ENCODE data around the gene OBSCN.

The OBSCN gene

GRCh38 chr1:228306275-228307217 is 98.7 kb downstream of the OBSCN start:
- Histone ChIP-seq H3K4me3 (ENCODE audit: extremely low read depth, insufficient read depth, low read length, poor library complexity, severe bottlenecking) (no peak overlapping the region), H3K27ac (ENCODE audit: low read depth, low read length, severe bottlenecking) (no peak overlapping the region), H3K9me3 (ENCODE audit: control insufficient read depth, low read length) (peaks cover 15% of the 10 kb centered on the region), H3K36me3 (ENCODE audit: control insufficient read depth, insufficient read depth, low read length) (peaks cover 18% of the 10 kb centered on the region), H3K4me1 (ENCODE audit: control insufficient read depth, insufficient read depth, low read length, poor library complexity, severe bottlenecking) (no peaks in the 10 kb centered on the region)
- WGBS, 2 experiments (ENCODE audit: insufficient coverage in 2 of 2): 91 to 95% methylated on average over 29 to 35 of the region's 35 CpGs

GRCh38 chr1:228307218-228308023 is 99.6 kb downstream of the OBSCN start:
- Histone ChIP-seq H3K4me3 (ENCODE audit: extremely low read depth, insufficient read depth, low read length, poor library complexity, severe bottlenecking) (no peak overlapping the region), H3K4me1 (ENCODE audit: control insufficient read depth, insufficient read depth, low read length, poor library complexity, severe bottlenecking) (no peaks in the 10 kb centered on the region), H3K9me3 (ENCODE audit: control insufficient read depth, low read length) (peaks cover 12% of the 10 kb centered on the region), H3K36me3 (ENCODE audit: control insufficient read depth, insufficient read depth, low read length) (peaks cover 12% of the 10 kb centered on the region), H3K27ac (ENCODE audit: low read depth, low read length, severe bottlenecking) (no peak overlapping the region)
- 89 to 93% methylated on average over 20 of the region's 22 CpGs for WGBS, 2 experiments (ENCODE audit: insufficient coverage in 2 of 2)

GRCh38 chr1:228308085-228308601 is 100.3 kb downstream of the OBSCN start:
- Histone ChIP-seq H3K4me3 (ENCODE audit: extremely low read depth, insufficient read depth, low read length, poor library complexity, severe bottlenecking) (no peak overlapping the region), H3K9me3 (ENCODE audit: control insufficient read depth, low read length) (peaks cover 5% of the 10 kb centered on the region), H3K36me3 (ENCODE audit: control insufficient read depth, insufficient read depth, low read length) (peaks cover 5% of the 10 kb centered on the region), H3K4me1 (ENCODE audit: control insufficient read depth, insufficient read depth, low read length, poor library complexity, severe bottlenecking) (no peaks in the 10 kb centered on the region), H3K27ac (ENCODE audit: low read depth, low read length, severe bottlenecking) (no peak overlapping the region)
- 92 to 97% methylated on average over 14 to 16 of the region's 18 CpGs for WGBS, 2 experiments (ENCODE audit: insufficient coverage in 2 of 2)

GRCh38 chr1:228308628-228309325 is 100.9 kb downstream of the OBSCN start:
- no peaks in the 10 kb centered on the region for H3K4me1 ChIP-seq (ENCODE audit: control insufficient read depth, insufficient read depth, low read length, poor library complexity, severe bottlenecking)
- peaks cover 5% of the 10 kb centered on the region for H3K9me3 ChIP-seq (ENCODE audit: control insufficient read depth, low read length)
- H3K36me3 ChIP-seq (ENCODE audit: control insufficient read depth, insufficient read depth, low read length): peaks cover 1% of the 10 kb centered on the region
- H3K27ac ChIP-seq (ENCODE audit: low read depth, low read length, severe bottlenecking): no peak overlapping the region
- WGBS, 2 experiments (ENCODE audit: insufficient coverage in 2 of 2): 82 to 87% methylated on average over 7 to 8 of the region's 8 CpGs
- H3K4me3 ChIP-seq (ENCODE audit: extremely low read depth, insufficient read depth, low read length, poor library complexity, severe bottlenecking): no peak overlapping the region

- Histone ChIP-seq H3K27ac (ENCODE audit: low read depth, low read length, severe bottlenecking) (no peak overlapping the region), H3K9me3 (ENCODE audit: control insufficient read depth, low read length) (peaks cover 5% of the 10 kb centered on the region), H3K36me3 (ENCODE audit: control insufficient read depth, insufficient read depth, low read length) (no peaks in the 10 kb centered on the region), H3K4me1 (ENCODE audit: control insufficient read depth, insufficient read depth, low read length, poor library complexity, severe bottlenecking) (no peaks in the 10 kb centered on the region), H3K4me3 (ENCODE audit: extremely low read depth, insufficient read depth, low read length, poor library complexity, severe bottlenecking) (no peak overlapping the region)
- 86 to 93% methylated on average over 6 to 7 of the region's 8 CpGs for WGBS, 2 experiments (ENCODE audit: insufficient coverage in 2 of 2)
Measured at GRCh38 chr1:228309326-228310067, 101.7 kb downstream of the OBSCN start.

- Histone ChIP-seq H3K36me3 (ENCODE audit: control insufficient read depth, insufficient read depth, low read length) (no peaks in the 10 kb centered on the region), H3K4me3 (ENCODE audit: extremely low read depth, insufficient read depth, low read length, poor library complexity, severe bottlenecking) (no peak overlapping the region), H3K27ac (ENCODE audit: low read depth, low read length, severe bottlenecking) (no peak overlapping the region), H3K9me3 (ENCODE audit: control insufficient read depth, low read length) (peaks cover 5% of the 10 kb centered on the region), H3K4me1 (ENCODE audit: control insufficient read depth, insufficient read depth, low read length, poor library complexity, severe bottlenecking) (no peaks in the 10 kb centered on the region)
- 91 to 95% methylated on average over 3 of the region's 3 CpGs for WGBS, 2 experiments (ENCODE audit: insufficient coverage in 2 of 2)
Measured at GRCh38 chr1:228310162-228310792, 102.4 kb downstream of the OBSCN start.

GRCh38 chr1:228311091-228311490 is 103.2 kb downstream of the OBSCN start:
- Histone ChIP-seq H3K4me1 (ENCODE audit: control insufficient read depth, insufficient read depth, low read length, poor library complexity, severe bottlenecking) (no peaks in the 10 kb centered on the region), H3K36me3 (ENCODE audit: control insufficient read depth, insufficient read depth, low read length) (no peaks in the 10 kb centered on the region)
- WGBS, 2 experiments (ENCODE audit: insufficient coverage in 2 of 2): 81 to 96% methylated on average over 3 of the region's 3 CpGs

GRCh38 chr1:228312136-228312764 is 104.4 kb downstream of the OBSCN start:
- no peaks in the 10 kb centered on the region for H3K36me3 ChIP-seq (ENCODE audit: control insufficient read depth, insufficient read depth, low read length)
- no peak overlapping the region for H3K4me3 ChIP-seq (ENCODE audit: extremely low read depth, insufficient read depth, low read length, poor library complexity, severe bottlenecking)
- WGBS, 2 experiments (ENCODE audit: insufficient coverage in 2 of 2): 90 to 100% methylated on average over 1 to 5 of the region's 6 CpGs
- H3K27ac ChIP-seq (ENCODE audit: low read depth, low read length, severe bottlenecking): no peak overlapping the region
- no peaks in the 10 kb centered on the region for H3K4me1 ChIP-seq (ENCODE audit: control insufficient read depth, insufficient read depth, low read length, poor library complexity, severe bottlenecking)
- peaks cover 5% of the 10 kb centered on the region for H3K9me3 ChIP-seq (ENCODE audit: control insufficient read depth, low read length)

More at GRCh38 chr1:228311091-228311490, 103.2 kb downstream of the OBSCN start:
- Histone ChIP-seq H3K4me3 (ENCODE audit: extremely low read depth, insufficient read depth, low read length, poor library complexity, severe bottlenecking) (no peak overlapping the region), H3K9me3 (ENCODE audit: control insufficient read depth, low read length) (peaks cover 5% of the 10 kb centered on the region), H3K27ac (ENCODE audit: low read depth, low read length, severe bottlenecking) (no peak overlapping the region)

GRCh38 chr1:228313536-228314277 is 105.9 kb downstream of the OBSCN start:
- no peaks in the 10 kb centered on the region for H3K36me3 ChIP-seq (ENCODE audit: control insufficient read depth, insufficient read depth, low read length)
- no peaks in the 10 kb centered on the region for H3K4me1 ChIP-seq (ENCODE audit: control insufficient read depth, insufficient read depth, low read length, poor library complexity, severe bottlenecking)
- no peak overlapping the region for H3K27ac ChIP-seq (ENCODE audit: low read depth, low read length, severe bottlenecking)
- peaks cover 5% of the 10 kb centered on the region for H3K9me3 ChIP-seq (ENCODE audit: control insufficient read depth, low read length)
- 93 to 98% methylated on average over 24 to 25 of the region's 25 CpGs for WGBS, 2 experiments (ENCODE audit: insufficient coverage in 2 of 2)
- H3K4me3 ChIP-seq (ENCODE audit: extremely low read depth, insufficient read depth, low read length, poor library complexity, severe bottlenecking): no peak overlapping the region

Data from mesodermal cell (in vitro differentiated cells).